WI38 (cell line): ENCODE results near the gene ICE2.

ENCODE experiments used
- H3K4me3 ChIP-seq: 2 replicates; pipeline ENCODE4 v1.5.1; 2011; ENCODE audit warnings: low read depth, mild to moderate bottlenecking, control low read depth, low read length
- CTCF ChIP-seq: IDR thresholded peaks from 2 replicates; pipeline ENCODE4 v1.5.1; 2012; ENCODE audit warnings: low read depth, mild to moderate bottlenecking, control low read depth, low read length

Gene ICE2

GRCh38 chr15:60369696-60370095 is 109.2 kb downstream of the ICE2 start:
- TF ChIP-seq CTCF = no peak
- no peak overlapping the region for H3K4me3 ChIP-seq
